DND-41 (cell line): Measurements from ENCODE around the gene TRMO.

Source experiments
- EZH2 ChIP-seq: IDR thresholded peaks from 3 replicates; pipeline ENCODE4 v1.6.1; 2012; ENCODE audit warnings: borderline replicate concordance, low read depth, mild to moderate bottlenecking, moderate library complexity, low read length, inconsistent platforms; ENCODE audit not compliant: severe bottlenecking
- TF ChIP-seq, protein P1 (sequence below): IDR thresholded peaks from 2 replicates; pipeline ENCODE4 v1.5.1; 2012; ENCODE audit warnings: borderline replicate concordance, low read length, moderate library complexity, mild to moderate bottlenecking; ENCODE audit not compliant: poor library complexity, severe bottlenecking; ENCODE audit errors: extremely low read depth

DNA sequence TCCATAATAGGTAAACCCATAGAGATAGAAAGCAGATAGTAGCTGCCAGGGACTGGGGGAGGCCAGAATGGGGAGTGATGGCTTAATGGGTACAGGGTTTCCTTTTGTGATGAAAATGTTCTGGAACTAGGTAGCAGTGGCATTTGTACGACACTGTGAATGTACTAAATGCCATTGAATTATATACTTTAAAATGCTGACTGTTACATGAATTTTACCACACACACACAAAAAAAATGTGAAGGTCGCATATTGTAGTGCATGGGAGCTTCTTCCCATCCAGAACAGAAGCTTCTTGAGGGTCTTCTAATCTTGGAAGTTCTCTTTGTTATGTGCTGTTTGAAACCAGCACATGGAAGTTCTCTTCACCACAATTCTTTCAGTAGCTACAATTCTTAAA lies 40.9 kb upstream of the TRMO start:
- TF ChIP-seq, protein P1, sequence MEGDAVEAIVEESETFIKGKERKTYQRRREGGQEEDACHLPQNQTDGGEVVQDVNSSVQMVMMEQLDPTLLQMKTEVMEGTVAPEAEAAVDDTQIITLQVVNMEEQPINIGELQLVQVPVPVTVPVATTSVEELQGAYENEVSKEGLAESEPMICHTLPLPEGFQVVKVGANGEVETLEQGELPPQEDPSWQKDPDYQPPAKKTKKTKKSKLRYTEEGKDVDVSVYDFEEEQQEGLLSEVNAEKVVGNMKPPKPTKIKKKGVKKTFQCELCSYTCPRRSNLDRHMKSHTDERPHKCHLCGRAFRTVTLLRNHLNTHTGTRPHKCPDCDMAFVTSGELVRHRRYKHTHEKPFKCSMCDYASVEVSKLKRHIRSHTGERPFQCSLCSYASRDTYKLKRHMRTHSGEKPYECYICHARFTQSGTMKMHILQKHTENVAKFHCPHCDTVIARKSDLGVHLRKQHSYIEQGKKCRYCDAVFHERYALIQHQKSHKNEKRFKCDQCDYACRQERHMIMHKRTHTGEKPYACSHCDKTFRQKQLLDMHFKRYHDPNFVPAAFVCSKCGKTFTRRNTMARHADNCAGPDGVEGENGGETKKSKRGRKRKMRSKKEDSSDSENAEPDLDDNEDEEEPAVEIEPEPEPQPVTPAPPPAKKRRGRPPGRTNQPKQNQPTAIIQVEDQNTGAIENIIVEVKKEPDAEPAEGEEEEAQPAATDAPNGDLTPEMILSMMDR: no peak
- no peak for TF ChIP-seq EZH2
